ENCODE measurements around the gene CD8B2.
"Not testable (repeated sequence)": the region's sequence is repeated elsewhere in the genome, so short reads cannot be mapped to it uniquely, and the experiment has no call there.

DNA sequence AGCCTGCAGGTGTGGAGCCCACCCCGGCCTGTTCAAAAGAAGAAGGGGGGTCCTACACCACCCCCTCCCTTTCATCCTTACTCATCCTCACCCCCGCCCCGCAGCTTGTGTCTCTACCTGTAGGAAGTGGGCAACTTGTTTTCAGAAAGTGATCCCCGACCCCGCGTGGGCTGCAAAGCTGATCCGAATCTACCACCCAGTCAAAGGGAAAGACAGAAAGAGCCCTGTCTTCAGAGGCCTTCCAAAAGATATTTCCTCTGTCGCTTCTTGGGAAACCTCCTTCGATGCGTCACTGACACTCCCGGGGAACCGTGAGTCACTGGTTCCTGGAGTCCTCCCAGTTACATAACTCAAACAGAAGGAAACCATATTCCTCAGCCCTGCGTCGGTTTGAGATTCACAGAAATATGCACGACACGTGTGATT lies 24.3 kb downstream of the CD8B2 start:
- not testable (repeated sequence) for TF ChIP-seq CTCF, POLR2A (IDR thresholded peaks at IDR 0.05)

All from sigmoid colon (tissue), 3 donors.